GM23248 (cell line): ENCODE measurements around the gene CDC42.

ENCODE experiments used
- EZH2 ChIP-seq: fragments of 200-600 bp; sonication (generic); IDR thresholded peaks from 2 replicates; pipeline ENCODE4 v1.6.1; 2018; ENCODE audit warnings: antibody characterized with exemption, mild to moderate bottlenecking; ENCODE audit not compliant: insufficient read depth, poor library complexity, severe bottlenecking
- EZH2phosphoT487 ChIP-seq: fragments of 200-600 bp; sonication (generic); IDR thresholded peaks from 2 replicates; pipeline ENCODE4 v1.6.1; 2018; ENCODE audit warnings: antibody characterized with exemption, moderate library complexity, mild to moderate bottlenecking, low read depth; ENCODE audit not compliant: insufficient read depth

DNA sequence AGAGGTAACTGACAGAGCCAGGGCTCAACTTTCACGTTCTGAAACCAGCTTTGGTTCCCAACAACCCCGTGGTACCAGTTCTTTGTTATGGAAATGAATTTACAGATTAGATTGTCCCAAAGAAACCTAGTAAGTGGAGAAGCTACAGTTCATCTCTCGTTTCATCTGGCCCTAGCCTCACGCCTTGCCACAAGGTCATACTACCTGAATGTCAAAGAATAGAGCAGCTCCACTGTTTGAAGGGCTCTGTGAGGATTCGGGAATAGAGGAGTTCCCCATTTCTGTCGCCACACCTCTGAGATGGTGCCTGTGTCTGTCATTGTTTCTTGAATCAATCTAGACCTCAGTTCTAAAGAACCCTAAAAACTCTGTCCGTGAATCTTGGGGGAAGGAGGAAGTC, 15.0 kb upstream of the CDC42 start:
- no peak for TF ChIP-seq EZH2phosphoT487
- TF ChIP-seq EZH2, result no peak
